Stimulated activated CD8-positive, alpha-beta memory T cell treated with anti-CD3 and anti-CD28 coated beads, Interleukin-2, amount 100 ng/mL, for 48 hours (primary cell): ENCODE results near the gene FAM131A.
A peak's percentile ranks its signal among the peaks of the same experiment; 100 is the strongest.
"Not testable (repeated sequence)": the region's sequence is repeated elsewhere in the genome, so short reads cannot be mapped to it uniquely, and the experiment has no call there.

ENCODE experiments used
- DNase-seq, 2 donors: peaks; one replicate each; pipeline ENCODE4 v3.0.0-alpha.2; 2020; ENCODE audit warnings: low read depth in 2 of 2

Gene FAM131A

DNA sequence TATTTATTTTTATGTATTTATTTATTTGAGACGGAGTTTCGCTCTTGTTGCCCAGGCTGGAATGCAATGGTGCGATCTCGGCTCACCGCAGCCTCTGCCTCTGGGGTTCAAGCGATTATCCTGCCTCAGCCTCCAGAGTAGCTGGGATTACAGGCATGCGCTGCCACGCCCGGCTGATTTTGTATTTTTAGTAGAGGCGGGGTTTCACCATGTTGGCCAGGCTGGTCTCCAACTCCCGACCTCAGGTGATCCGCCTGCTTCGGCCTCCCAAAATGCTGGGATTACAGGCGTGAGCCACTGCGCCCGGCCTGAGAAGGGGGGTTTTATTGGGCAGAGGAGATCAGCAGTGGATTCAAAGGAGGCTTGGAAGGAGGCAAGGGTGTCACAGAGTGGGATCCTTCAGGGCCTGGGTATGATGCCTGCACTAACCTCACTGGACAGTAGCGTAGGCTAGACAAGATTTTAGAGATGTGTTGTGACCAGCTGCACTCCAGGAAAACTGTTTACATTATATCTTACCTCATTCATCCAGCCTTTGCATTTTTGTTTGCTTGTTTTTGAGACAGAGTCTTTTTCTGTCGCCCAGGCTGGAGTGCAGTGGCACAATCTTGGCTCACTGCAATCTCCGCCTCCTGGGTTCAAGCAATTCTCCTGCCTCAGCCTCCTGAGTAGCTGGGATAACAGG is 2.2 kb downstream of the FAM131A start:
- DNase-seq: not testable (repeated sequence)

DNA sequence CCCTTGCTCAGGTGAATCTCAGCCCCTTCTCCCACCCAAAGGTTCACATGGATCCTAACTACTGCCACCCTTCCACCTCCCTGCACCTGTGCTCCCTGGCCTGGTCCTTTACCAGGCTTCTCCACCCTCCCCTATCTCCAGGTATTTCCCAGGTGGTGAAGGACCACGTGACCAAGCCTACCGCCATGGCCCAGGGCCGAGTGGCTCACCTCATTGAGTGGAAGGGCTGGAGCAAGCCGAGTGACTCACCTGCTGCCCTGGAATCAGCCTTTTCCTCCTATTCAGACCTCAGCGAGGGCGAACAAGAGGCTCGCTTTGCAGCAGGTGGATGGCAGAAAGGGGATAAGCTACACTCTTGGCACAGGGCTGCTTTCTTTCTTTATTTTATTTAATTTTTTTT is 4.5 kb downstream of the FAM131A start:
- DNase-seq: no peak

DNA sequence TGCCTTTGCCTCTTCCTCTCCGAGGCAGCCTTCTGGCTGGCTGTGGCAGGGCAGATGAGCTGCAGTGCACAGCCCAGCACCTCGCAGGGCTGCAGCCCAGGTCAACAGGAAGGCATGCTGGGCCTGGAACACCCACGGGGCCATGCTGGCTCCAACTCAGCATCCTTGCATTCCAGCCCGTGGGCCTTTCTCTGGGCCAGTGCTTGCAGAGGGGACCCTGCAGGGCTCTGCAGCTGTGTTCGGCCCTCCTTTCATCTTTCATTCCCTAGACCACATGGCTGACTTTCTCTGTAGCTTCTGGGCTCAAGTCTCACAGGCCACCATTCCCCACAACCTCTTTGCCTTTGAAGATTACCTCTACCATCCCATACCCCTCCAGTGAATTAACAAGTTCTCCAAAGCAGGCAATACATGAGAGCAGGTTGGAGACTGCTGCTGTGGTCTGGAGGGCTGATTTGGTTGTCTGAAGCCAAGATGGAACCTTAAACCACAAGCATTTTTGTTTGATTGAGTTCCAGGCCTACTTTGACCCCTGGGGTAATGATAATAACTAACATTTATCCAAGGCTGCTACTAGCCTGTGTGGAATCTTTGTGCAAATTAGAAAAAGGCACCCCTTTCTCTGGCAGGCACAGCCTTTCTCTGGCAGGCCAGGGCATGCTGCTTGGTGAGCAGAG is 5.9 kb downstream of the FAM131A start:
- no peak for DNase-seq

DNA sequence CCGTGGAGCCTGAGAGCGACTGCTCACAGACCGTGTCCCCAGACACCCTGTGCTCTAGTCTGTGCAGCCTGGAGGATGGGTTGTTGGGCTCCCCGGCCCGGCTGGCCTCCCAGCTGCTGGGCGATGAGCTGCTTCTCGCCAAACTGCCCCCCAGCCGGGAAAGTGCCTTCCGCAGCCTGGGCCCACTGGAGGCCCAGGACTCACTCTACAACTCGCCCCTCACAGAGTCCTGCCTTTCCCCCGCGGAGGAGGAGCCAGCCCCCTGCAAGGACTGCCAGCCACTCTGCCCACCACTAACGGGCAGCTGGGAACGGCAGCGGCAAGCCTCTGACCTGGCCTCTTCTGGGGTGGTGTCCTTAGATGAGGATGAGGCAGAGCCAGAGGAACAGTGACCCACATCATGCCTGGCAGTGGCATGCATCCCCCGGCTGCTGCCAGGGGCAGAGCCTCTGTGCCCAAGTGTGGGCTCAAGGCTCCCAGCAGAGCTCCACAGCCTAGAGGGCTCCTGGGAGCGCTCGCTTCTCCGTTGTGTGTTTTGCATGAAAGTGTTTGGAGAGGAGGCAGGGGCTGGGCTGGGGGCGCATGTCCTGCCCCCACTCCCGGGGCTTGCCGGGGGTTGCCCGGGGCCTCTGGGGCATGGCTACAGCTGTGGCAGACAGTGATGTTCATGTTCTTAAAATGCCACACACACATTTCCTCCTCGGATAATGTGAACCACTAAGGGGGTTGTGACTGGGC is 7.3 kb downstream of the FAM131A start:
- DNase-seq: no peak

DNA sequence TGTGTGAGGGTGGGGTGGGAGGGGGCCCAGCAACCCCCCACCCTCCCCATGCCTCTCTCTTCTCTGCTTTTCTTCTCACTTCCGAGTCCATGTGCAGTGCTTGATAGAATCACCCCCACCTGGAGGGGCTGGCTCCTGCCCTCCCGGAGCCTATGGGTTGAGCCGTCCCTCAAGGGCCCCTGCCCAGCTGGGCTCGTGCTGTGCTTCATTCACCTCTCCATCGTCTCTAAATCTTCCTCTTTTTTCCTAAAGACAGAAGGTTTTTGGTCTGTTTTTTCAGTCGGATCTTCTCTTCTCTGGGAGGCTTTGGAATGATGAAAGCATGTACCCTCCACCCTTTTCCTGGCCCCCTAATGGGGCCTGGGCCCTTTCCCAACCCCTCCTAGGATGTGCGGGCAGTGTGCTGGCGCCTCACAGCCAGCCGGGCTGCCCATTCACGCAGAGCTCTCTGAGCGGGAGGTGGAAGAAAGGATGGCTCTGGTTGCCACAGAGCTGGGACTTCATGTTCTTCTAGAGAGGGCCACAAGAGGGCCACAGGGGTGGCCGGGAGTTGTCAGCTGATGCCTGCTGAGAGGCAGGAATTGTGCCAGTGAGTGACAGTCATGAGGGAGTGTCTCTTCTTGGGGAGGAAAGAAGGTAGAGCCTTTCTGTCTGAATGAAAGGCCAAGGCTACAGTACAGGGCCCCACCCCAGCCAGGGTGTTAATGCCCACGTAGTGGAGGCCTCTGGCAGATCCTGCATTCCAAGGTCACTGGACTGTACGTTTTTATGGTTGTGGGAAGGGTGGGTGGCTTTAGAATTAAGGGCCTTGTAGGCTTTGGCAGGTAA is 8.1 kb downstream of the FAM131A start:
- DNase-seq: no peak

DNA sequence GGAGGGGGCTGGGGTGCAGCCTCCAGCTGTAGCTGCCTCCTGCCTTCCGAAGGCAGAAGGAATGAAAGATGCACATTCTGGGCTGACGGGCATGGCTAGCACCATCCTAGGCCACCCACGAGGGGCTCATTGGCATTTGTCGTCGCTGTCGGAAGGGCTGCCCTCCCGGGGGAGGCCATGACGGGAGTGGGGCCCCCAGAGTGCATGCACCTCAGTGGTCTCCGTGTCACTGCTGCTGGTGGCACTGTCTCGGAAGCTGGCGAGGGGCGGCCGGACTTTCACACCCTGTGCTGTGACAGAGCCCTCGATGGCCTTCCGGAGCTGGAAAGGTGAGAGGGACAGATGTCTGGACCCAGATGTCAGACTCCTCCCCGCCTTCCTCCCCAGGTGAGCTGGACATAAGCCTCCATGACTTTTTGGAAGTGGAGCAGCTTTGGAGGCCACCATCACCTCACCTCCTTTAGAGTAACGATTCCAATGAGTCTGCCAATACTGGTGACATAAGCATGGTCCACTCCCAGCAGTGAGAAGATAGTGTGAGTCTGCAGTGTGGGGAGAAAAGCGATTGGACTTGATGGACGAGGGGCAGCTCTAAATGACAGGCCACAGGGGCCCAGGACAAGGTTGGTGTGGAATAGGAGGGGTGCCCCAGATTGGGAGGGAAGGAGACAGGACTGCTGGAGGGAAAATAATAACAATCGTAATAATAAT is 9.2 kb downstream of the FAM131A start:
- no peak for DNase-seq

DNA sequence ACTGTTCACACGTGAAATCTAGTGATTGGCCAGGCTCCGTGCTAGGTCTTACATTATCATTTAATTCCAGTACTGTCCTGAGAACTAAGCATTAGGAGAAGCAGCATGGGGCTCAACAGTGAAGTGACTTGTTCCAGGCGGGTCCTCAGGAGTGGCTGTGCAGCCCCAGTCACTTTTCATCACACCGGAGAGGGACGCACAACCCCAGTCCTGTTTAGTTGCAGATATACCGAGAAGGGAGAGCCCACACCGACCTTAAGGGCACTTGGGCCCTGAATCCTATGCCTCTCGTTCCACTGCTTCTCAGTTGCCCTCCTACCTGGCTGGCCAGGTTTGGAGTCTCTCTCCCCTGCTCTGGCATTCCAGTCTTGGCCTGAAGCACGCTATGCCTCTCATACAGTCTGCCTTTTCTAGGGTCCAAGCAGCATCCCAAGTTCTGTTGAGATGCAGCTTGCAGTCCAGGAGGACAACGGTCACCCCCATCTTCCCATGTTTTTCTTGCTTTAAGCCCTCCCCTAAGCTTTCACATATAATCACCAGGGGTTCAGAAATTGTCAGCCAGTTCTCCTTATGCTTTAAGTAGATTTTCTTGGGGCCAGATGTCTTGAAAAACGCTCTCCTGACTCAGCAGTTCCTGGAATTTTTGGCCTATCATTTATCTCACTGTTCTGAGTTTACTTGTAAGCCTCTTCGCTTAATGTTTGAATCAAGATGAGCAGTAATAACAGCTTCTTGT is 10.1 kb downstream of the FAM131A start:
- DNase-seq: no peak

DNA sequence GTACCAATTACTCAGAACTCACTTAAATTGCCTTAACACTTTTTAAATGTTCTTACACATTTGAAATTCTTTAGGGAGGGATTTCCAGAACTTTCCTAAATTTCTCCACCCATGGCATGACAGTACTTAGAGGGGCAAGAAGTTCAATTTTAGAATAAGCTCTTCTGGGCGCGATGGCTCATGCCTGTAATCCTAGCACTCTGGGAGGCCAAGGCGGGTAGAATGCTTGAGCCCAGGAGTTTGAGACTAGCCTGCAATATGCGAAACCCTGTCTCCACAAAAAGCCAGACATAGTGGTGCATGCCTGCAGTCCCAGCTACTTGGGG is 10.6 kb downstream of the FAM131A start:
- no peak for DNase-seq

DNA sequence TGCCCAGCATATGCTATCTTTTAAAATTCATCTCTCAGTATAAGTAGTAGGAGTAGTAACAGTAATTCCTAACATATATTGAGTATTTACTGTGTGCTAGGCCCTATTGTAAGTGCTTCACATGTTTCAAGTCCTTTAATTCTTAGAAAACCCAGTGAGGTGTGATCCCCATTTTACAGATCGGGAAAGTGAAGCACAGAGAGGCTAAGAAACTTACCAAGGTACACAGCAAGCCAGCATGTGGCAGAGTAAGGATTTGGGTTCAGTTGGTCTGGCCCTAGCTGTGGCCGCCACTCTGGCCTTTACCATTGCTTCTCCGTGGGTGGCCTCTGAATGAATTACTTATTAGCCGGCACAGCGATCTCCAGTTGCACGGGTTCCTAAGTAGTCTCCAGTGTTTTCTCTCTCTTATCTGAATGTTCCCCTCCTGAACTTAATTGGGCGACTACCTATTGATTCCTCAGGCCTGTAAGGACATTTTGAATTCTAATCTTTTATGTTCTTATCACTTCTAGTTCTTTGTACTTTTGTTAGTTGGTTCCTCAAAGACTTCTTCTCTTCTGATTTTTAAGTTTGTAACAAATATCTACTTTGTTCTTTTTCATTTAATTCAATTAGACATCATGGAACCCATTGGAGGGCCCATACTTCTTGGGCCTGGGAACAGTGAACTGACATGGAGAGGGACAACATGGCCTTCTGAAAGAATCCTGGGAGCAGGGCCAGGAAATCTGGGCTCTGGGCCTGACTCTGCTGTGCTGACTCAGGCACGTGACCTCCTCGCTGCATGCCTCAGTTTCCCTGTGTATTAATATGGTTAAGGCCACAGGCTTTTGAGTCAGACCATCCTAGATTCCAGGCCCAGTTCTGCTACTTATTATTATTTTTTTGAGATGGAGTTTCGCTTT is 12.4 kb downstream of the FAM131A start:
- DNase-seq: no peak

DNA sequence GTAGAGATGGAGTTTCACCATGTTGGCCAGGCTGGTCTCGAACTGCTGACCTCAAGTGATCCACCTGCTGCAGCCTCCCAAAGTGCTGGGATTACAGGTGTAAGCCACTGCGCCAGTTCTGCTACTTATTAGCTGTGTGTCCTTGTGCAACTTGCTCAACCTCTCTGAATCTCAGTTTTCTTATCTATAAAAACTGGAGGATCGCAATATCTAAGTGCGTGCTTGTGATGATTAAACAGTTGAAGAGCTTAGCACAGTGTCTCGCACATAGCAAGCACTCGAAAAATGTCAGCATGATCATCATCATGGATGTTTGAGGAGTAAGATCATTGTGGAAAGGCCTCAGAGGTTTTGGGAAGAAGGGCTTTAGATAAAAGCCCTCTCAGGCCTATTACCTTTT is 13.2 kb downstream of the FAM131A start:
- no peak for DNase-seq

DNA sequence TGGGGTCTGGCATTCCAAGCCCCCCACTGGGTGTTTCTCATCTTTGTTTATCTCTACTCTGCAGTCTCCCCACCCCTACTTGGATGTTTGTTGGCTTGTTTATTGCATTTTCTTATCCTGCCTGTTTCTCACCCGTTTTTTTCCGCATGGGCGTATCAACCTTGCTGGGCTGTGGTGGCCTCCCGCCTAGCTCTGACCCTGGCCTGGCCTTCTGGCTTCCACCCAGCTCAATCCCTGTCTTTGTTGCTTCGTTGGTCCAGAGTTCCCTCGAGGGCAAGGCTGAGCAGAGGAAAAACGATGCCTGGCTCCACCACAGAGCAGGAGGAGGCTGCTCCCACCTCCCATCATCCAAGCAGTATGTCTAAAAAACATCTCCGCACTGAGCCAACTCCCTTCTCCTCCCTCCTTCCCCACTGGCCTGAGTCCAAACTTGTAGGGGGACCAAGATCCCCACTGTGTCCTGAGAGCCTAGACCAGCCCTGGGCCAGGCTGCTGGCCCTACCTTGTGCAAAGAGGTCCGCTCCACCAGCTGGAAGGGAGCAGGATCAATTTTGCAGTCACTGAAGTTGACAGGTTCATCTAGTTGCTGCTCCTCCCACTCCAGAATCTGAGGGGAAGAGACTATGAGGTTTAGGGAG is 14.2 kb downstream of the FAM131A start:
- DNase-seq: no peak

DNA sequence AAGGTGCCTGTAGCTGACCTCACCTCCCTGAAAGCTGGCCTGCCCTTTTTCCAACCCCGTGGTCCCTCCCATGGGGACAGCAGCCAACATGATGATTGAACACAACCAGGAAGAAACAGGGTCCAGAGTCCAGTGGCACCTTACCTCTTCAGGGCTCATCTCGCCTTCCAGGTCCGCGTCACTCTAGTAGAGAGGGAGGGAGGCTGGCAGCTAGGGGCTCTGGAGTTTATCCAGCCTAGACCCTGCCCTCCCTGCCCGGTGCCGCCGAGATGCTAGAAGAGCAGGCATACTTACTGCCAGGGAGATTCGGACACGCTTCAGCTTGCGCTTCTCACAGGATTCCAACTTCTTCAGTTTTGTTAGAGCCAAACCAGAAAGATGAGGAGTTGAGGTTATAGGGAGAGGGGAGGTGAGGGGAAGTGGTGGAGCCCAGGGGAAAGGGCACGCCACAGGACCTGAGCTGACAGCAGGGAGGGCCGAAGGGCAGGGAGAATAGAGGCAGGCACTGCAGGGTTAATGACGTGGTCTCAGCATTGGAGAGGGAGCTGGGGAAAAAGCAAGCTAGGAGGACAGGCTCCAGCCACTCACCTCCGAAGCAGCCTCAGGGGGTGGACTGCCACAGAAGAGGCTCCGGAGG is 14.9 kb downstream of the FAM131A start:
- no peak for DNase-seq

DNA sequence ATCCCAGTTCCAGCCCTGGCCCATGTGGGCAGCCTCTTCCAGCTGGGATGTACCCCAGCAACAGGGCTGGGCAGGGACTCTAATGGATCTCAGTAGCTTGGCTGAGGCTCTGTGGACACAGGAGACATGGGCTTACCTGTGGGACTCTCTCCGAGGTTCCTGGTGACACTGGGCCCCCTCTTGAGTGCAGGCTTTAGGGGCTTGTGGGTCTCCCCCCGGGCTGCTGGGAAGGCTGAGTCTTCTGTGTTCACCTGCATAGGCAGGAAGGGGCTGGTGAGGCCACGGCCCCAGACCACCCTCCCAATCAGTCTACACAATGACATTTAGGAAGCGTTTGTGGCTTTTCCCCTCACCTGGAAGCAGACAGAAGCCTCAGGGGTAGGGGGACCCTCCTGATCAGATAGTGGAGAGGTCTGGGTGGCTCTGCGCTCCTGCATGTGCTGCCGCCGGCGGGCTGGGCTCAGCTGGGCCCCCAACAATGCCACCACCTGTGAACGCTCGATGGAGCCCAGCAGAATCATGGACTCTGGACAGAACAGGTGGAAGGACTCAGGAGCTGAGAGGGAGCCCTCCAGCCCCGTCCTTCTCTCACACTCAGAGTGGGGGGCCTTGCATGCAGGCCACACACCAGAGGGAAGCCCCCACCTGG is 15.6 kb downstream of the FAM131A start:
- DNase-seq: no peak

DNA sequence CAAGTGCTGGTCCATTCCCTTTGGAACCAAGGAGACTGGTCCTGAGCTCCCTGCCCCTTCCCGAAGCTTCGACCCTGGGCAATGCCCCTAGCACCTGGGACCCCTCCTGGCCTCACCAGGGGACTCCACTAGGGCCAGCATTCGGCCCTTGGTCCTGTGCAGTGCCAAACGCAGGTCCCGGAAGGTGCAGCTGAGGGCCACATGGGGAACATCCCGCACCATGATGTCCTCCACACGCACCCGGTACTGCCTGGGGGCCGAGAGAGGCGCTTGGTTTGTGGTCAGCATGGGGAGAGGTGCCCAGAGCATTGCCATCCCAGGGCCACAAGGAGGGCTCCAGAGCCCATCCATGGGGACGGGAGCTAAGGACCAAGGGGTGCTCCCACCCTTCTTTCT is 16.1 kb downstream of the FAM131A start:
- no peak for DNase-seq

DNA sequence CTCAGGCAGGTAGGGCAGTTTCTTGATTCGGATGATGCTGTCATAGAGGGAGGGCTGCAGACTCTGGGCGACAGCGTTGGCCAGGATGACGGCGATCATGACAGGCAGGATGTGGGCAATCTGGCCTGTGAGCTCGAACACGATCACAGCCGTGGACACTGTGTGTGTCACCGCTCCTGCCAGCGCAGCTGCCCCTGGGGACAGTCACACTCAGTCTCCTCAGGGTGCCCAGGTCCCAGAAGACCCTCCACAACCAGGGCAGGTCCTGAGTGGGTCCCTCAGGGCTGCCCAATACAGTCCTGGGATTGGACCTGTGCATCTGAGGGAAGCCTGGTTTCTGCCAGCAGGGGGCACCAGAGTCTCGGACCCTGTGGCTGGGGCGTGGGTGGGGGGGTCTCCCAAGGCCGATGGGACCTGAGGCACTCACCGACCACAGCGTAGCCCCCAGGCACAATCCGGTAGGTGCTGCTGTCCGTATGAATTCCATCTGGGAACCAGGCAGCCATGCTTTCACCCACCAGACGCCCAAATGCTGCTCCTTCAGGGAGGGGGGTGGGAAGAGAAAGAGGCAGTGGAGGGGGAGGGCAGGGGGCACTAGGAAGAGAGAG is 16.8 kb downstream of the FAM131A start:
- peak; percentile 50 to 57 for DNase-seq

DNA sequence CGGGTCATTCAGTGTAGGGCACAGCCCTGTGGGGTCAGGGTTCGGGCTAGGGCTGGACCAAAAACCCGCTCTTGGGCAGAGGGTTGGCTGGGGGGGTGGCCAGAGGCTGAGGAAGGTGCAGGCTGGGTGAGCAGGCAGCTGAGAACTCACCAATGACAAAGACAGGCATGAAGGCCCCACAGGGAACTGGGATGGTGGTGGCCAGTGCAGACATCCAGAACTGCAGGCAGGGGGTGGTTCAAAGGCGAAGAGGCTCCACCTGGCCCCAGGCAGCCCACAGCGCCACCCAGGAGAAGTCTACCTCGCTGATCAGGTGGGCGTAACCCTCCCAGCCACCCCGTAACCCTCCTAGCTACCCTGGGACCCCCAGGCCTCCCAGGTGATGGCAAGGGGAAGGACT is 17.4 kb downstream of the FAM131A start:
- DNase-seq: no peak

DNA sequence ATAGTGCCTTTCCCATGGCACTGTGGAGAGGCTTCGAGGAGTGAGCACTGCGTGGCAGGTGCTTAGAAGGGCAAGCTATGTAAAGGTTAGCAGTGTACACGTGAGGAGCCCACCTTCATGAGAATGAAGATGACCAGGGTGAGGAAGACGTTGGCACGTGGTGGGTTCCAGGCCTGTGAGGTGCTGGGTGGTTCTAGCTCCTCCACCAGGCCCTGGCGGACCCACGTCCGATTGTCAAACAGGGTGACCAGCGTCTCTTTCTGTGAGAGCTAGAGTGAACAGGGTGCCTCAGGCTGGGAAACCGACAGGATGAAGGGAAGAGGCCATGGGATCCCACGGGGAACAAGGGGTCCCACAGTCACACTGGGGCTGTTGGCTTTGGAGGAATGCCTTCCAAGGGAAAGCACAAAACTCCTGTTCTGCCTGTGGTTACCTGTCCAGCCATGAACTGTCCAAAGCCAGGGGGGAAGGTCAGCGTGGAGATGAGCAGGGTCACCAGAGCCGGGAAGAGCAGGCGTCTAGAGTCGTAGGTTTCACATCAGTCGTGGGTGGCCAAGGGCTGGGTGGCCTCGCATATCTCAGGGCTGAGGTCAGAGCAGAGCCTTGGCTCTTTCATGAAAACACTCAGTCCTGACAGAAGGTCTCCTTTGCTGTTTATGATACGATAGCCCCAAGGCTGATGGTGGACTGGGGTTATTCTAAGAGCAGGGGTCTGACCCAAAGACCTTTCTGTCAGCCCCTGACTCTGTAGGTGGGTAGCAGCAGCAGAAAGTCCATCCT is 18.1 kb downstream of the FAM131A start:
- DNase-seq: no peak
